ENCODE results near the gene TCEAL1. TPM values are rescaled to one million over a fixed set of nuclear protein-coding genes. Genes with fewer than 3 reads are reported as not detected.
"Not testable (repeated sequence)": the region's sequence is repeated elsewhere in the genome, so short reads cannot be mapped to it uniquely, and the experiment has no call there.

Gene TCEAL1
- total RNA-seq, result 10.5 and 11.3 TPM in 2 replicates

GRCh38 chrX:103628386-103629317 lies at the start of gene TCEAL1:
Gene TCEAL1, plus strand, starts transcription at chrX:103628975. Its CDS starts 942 bp downstream, at chrX:103629917.
- no peaks in the 10 kb centered on the region for H3K27me3 ChIP-seq (ENCODE audit: control insufficient read depth, insufficient read depth, low read length)
- TF ChIP-seq, protein P1, sequence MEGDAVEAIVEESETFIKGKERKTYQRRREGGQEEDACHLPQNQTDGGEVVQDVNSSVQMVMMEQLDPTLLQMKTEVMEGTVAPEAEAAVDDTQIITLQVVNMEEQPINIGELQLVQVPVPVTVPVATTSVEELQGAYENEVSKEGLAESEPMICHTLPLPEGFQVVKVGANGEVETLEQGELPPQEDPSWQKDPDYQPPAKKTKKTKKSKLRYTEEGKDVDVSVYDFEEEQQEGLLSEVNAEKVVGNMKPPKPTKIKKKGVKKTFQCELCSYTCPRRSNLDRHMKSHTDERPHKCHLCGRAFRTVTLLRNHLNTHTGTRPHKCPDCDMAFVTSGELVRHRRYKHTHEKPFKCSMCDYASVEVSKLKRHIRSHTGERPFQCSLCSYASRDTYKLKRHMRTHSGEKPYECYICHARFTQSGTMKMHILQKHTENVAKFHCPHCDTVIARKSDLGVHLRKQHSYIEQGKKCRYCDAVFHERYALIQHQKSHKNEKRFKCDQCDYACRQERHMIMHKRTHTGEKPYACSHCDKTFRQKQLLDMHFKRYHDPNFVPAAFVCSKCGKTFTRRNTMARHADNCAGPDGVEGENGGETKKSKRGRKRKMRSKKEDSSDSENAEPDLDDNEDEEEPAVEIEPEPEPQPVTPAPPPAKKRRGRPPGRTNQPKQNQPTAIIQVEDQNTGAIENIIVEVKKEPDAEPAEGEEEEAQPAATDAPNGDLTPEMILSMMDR (IDR thresholded peaks at IDR 0.05; ENCODE audit: insufficient read depth, low read length, severe bottlenecking), result no peak
- FAIRE-seq (no peak), DNase-seq (ENCODE audit: low read depth) (no peak)
- peak within 1 kb of the TSS; percentile 65 for H3K4me3 ChIP-seq (ENCODE audit: low read depth, low read length)
- no peaks in the 10 kb centered on the region for H3K36me3 ChIP-seq (ENCODE audit: control insufficient read depth, insufficient read depth, low read length)

DNA sequence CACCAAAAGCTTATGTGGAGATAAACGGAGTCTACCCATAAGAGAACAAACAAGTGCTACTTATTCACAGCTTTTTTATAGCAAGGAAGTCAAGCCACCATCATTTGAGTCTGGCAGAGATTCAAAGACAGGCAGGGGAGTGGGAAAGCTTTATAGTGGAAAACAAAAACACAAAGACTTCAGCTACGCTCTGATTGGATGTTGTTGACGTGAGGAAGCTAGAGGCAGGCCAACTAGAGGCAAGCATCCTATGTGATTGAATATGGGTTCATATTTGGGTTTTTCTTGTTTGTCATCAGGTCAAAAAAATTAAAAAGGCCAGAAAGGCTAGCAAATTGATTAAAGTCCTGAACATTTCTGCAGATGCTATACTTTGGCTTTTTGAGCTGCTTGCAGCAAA lies 44.2 kb upstream of the TCEAL1 start:
- DNase-seq (ENCODE audit: low read depth) (no peak), FAIRE-seq (peak; percentile 32)
- H3K27me3 ChIP-seq (ENCODE audit: control insufficient read depth, insufficient read depth, low read length), result no peaks in the 10 kb centered on the region
- TF ChIP-seq, protein P1 (IDR thresholded peaks at IDR 0.05; ENCODE audit: insufficient read depth, low read length, severe bottlenecking), result no peak
- no peak overlapping the region for H3K4me3 ChIP-seq (ENCODE audit: low read depth, low read length)
- no peaks in the 10 kb centered on the region for H3K36me3 ChIP-seq (ENCODE audit: control insufficient read depth, insufficient read depth, low read length)

DNA sequence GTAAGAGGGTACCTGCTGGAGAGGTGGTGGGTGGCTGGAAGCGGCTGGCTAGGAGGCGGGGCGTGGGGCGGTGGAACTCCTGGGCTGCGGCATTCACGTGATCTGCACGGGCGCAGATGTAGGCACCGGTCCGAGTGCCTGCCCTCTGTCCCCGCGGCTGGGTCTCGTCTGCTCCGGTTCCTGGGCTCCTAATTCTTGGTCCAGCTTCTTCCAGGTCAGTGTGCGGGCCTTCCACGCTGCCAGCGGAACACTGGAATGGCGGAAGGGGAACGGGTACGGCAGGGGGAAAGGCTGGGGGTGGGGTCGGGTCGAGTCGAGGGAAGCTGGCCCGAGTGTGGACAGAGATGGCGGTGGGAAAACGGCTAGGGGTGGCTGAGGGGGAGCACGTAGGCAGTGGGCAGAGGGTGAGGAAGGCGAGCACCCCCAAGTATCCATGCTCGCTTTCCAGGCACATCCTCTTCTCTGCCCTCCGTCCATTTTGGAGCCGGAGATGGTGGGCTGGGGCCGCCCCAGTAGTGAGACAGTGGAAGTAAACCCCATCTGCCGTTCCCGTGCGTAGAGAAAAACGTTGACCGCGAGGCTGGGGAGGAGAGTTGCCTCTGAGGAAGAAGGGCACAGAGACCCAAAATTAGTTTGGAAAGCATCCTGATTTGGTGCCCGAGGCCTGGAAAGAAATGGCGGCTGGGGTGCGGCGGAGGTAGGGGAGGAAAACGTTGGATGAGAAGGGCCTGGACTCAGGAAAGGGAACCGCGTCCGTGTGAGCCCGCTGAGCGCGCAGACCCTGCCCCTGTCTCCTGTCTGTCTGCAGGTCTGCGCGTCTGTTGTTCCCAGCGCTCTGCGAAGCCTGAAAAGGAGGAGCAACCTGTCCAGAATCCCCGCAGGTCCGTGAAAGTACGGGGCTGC lies 43.1 kb upstream of the TCEAL1 start, which contains the start of gene TCEAL4:
TCEAL4 (plus strand) TSS at position 105 of the 903 bp plus-strand sequence. CDS start 1,161 bp downstream, outside the sequence.
- Histone ChIP-seq H3K27me3 (ENCODE audit: control insufficient read depth, insufficient read depth, low read length) (no peaks in the 10 kb centered on the region), H3K36me3 (ENCODE audit: control insufficient read depth, insufficient read depth, low read length) (no peaks in the 10 kb centered on the region), H3K4me3 (ENCODE audit: low read depth, low read length) (peak within 1 kb of the TSS; percentile 68)
- TF ChIP-seq, protein P1 (IDR thresholded peaks at IDR 0.05; ENCODE audit: insufficient read depth, low read length, severe bottlenecking), result no peak
- peak; percentile 4 for DNase-seq (ENCODE audit: low read depth)
- FAIRE-seq, result no peak

DNA sequence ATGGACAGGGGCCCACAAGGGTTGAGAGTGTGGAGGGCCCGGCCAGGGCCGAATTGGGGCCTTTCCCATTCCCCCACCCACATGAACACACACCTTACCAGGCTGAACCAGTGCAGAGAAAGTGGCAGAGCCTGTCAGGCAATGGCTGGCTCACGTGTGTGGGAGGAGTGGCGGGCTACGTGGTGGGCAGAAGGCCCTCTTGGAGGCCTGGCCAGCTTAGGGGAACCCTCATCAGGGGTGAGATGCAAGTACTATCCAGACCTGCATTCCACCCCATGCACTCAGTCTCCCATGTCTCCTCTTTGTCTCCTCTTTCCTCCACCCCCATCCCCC lies 42.5 kb upstream of the TCEAL1 start:
- no peak for FAIRE-seq

DNA sequence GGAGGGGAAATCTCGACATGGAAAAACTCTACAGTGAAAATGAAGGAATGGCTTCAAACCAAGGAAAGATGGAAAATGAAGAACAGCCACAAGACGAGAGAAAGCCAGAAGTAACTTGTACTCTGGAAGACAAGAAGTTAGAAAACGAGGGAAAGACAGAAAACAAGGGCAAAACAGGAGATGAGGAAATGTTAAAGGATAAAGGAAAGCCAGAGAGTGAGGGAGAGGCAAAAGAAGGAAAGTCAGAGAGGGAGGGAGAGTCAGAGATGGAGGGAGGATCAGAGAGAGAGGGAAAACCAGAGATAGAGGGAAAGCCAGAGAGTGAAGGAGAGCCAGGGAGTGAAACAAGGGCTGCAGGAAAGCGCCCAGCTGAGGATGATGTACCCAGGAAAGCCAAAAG lies 42.1 kb upstream of the TCEAL1 start:
- H3K4me3 ChIP-seq (ENCODE audit: low read depth, low read length), result no peak overlapping the region
- DNase-seq (ENCODE audit: low read depth) (no peak), FAIRE-seq (no peak)
- TF ChIP-seq, protein P1 (IDR thresholded peaks at IDR 0.05; ENCODE audit: insufficient read depth, low read length, severe bottlenecking), result no peak
- no peaks in the 10 kb centered on the region for H3K27me3 ChIP-seq (ENCODE audit: control insufficient read depth, insufficient read depth, low read length)
- no peaks in the 10 kb centered on the region for H3K36me3 ChIP-seq (ENCODE audit: control insufficient read depth, insufficient read depth, low read length)

More for the DNA sequence above, 42.5 kb upstream of the TCEAL1 start:
- DNase-seq (ENCODE audit: low read depth), result no peak
- Histone ChIP-seq H3K36me3 (ENCODE audit: control insufficient read depth, insufficient read depth, low read length) (no peaks in the 10 kb centered on the region), H3K27me3 (ENCODE audit: control insufficient read depth, insufficient read depth, low read length) (no peaks in the 10 kb centered on the region), H3K4me3 (ENCODE audit: low read depth, low read length) (peak overlapping the region; percentile 68)
- TF ChIP-seq, protein P1 (IDR thresholded peaks at IDR 0.05; ENCODE audit: insufficient read depth, low read length, severe bottlenecking), result no peak

DNA sequence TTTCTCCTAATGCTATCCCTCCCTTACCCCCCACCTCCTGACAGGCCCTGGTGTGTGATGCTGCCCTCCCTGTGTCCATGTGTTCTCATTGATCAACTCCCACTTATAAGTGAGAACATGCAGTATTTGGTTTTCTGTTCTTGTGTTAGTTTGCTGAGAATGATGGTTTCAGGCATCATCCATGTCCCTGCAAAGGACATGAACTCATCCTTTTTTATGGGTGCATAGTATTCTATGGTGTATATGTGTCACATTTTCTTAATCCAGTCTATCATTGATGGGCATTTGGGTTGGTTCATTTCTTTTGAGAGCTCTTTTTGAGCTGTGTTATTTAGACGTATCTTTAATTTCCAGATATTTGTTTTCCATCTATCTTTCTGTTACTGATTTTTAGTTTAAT lies 36.5 kb upstream of the TCEAL1 start:
- not testable (repeated sequence) for H3K36me3 ChIP-seq (ENCODE audit: control insufficient read depth, insufficient read depth, low read length); H3K4me3 ChIP-seq (ENCODE audit: low read depth, low read length); FAIRE-seq; DNase-seq (ENCODE audit: low read depth); H3K27me3 ChIP-seq (ENCODE audit: control insufficient read depth, insufficient read depth, low read length)

GRCh38 chrX:103595202-103595601 lies 33.6 kb upstream of the TCEAL1 start:
- H3K36me3 ChIP-seq (ENCODE audit: control insufficient read depth, insufficient read depth, low read length); H3K27me3 ChIP-seq (ENCODE audit: control insufficient read depth, insufficient read depth, low read length); H3K4me3 ChIP-seq (ENCODE audit: low read depth, low read length); FAIRE-seq; DNase-seq (ENCODE audit: low read depth): not testable (repeated sequence)

All from bronchial epithelial cell (primary cell).